ENCODE measurements around the gene RSPH10B2.
A peak's percentile ranks its signal among the peaks of the same experiment; 100 is the strongest.

The RSPH10B2 gene

DNA sequence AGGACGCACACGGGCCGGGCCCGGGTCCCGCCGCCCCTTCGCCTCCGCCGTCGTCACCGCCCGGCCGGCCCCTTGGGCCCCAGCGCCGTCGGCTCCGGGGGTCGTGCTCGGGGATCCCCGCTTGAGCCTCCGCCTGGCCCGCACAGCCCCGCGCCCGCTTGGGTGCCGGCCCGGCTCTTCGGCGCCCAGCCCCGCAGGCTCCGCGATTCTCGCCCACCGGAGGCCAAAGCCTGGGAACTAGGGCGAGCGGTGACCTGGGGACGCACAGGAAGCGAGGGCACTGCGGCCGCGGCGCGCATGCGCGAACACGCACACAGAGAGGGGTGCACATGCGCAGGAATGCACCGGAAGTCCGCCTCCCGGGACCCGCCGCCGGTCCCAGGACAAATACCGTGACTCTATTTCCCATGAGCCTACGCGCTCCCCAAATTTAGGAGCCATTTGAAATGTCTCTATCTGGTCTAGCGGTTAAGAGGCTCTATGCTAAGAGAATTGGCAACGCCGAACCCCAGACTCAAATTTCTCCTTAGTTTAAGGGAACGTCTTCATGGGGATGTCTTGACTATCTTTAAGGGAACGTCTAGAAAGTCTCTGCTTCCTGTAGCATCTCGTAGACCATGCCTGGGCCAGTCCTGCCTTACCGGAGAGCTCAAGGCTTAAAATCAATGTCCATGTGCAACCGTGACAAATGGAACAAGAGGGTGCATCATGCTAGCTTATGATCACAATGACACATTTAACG is 47.1 kb upstream of the RSPH10B2 start, which contains the start of gene ZNF12 (continued):
- TF ChIP-seq, protein P1, sequence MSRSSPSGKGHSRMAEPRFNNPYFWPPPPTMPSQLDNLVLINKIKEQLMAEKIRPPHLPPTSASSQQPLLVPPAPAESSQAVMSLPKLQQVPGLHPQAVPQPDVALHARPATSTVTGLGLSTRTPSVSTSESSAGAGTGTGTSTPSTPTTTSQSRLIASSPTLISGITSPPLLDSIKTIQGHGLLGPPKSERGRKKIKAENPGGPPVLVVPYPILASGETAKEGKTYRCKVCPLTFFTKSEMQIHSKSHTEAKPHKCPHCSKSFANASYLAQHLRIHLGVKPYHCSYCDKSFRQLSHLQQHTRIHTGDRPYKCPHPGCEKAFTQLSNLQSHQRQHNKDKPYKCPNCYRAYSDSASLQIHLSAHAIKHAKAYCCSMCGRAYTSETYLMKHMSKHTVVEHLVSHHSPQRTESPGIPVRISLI (tag by site-specific recombination; IDR thresholded peaks at IDR 0.05), result no peak
- TF ChIP-seq KLF8 (tag by site-specific recombination; IDR thresholded peaks at IDR 0.05) (no peak), ZNF266 (tag by site-specific recombination; IDR thresholded peaks at IDR 0.05; ENCODE audit: low read depth) (no peak), ZNF335 (tag by site-specific recombination; conservative IDR thresholded peaks at IDR 0.05) (peak; percentile 55), ZNF791 (tag by site-specific recombination; IDR thresholded peaks at IDR 0.05) (no peak), SCRT1 (tag by site-specific recombination; IDR thresholded peaks at IDR 0.05; ENCODE audit: borderline replicate concordance) (no peak), ZNF558 (tag by site-specific recombination; IDR thresholded peaks at IDR 0.05) (no peak), ZNF76 (tag by site-specific recombination; IDR thresholded peaks at IDR 0.05; ENCODE audit: borderline replicate concordance, low read depth) (peak; percentile 82; the same call in 1 of the 2 replicates), ZNF302 (tag by site-specific recombination; IDR thresholded peaks at IDR 0.05; ENCODE audit: low read depth) (no peak), OSR2 (tag by site-specific recombination; IDR thresholded peaks at IDR 0.05) (no peak), SCRT2 (tag by site-specific recombination; IDR thresholded peaks at IDR 0.05) (no peak), ZNF214 (tag by site-specific recombination; IDR thresholded peaks at IDR 0.05; ENCODE audit: borderline replicate concordance) (no peak), ZBTB8A (tag by site-specific recombination; IDR thresholded peaks at IDR 0.05) (no peak), ZNF239 (tag by site-specific recombination; IDR thresholded peaks at IDR 0.05) (no peak), ZNF660 (tag by site-specific recombination; IDR thresholded peaks at IDR 0.05) (peak; percentile 38; the same call in 1 of the 2 replicates), ZNF175 (tag by site-specific recombination; IDR thresholded peaks at IDR 0.05) (no peak), ZBTB7A (tag by site-specific recombination; IDR thresholded peaks at IDR 0.05; ENCODE audit: low read depth) (no peak), ZNF571 (tag by site-specific recombination; IDR thresholded peaks at IDR 0.05) (no peak), ZFP3 (tag by site-specific recombination; IDR thresholded peaks at IDR 0.05; ENCODE audit: low read depth) (no peak), ZNF677 (tag by site-specific recombination; IDR thresholded peaks at IDR 0.05) (no peak), ZNF560 (tag by site-specific recombination; IDR thresholded peaks at IDR 0.05; ENCODE audit: borderline replicate concordance) (no peak), ZNF626 (tag by site-specific recombination; IDR thresholded peaks at IDR 0.05) (no peak), ZEB2 (tag by site-specific recombination; IDR thresholded peaks at IDR 0.05) (peak; percentile 44; the same call in 1 of the 2 replicates)
- TF ChIP-seq, protein P2, sequence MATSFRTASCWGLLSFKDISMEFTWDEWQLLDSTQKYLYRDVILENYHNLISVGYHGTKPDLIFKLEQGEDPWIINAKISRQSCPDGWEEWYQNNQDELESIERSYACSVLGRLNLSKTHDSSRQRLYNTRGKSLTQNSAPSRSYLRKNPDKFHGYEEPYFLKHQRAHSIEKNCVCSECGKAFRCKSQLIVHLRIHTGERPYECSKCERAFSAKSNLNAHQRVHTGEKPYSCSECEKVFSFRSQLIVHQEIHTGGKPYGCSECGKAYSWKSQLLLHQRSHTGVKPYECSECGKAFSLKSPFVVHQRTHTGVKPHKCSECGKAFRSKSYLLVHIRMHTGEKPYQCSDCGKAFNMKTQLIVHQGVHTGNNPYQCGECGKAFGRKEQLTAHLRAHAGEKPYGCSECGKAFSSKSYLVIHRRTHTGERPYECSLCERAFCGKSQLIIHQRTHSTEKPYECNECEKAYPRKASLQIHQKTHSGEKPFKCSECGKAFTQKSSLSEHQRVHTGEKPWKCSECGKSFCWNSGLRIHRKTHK (tag by site-specific recombination; IDR thresholded peaks at IDR 0.05), result no peak
- TF ChIP-seq, protein P3, sequence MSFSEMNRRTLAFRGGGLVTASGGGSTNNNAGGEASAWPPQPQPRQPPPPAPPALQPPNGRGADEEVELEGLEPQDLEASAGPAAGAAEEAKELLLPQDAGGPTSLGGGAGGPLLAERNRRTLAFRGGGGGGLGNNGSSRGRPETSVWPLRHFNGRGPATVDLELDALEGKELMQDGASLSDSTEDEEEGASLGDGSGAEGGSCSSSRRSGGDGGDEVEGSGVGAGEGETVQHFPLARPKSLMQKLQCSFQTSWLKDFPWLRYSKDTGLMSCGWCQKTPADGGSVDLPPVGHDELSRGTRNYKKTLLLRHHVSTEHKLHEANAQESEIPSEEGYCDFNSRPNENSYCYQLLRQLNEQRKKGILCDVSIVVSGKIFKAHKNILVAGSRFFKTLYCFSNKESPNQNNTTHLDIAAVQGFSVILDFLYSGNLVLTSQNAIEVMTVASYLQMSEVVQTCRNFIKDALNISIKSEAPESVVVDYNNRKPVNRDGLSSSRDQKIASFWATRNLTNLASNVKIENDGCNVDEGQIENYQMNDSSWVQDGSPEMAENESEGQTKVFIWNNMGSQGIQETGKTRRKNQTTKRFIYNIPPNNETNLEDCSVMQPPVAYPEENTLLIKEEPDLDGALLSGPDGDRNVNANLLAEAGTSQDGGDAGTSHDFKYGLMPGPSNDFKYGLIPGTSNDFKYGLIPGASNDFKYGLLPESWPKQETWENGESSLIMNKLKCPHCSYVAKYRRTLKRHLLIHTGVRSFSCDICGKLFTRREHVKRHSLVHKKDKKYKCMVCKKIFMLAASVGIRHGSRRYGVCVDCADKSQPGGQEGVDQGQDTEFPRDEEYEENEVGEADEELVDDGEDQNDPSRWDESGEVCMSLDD (tag by site-specific recombination; IDR thresholded peaks at IDR 0.05), result no peak
- TF ChIP-seq, protein P4, sequence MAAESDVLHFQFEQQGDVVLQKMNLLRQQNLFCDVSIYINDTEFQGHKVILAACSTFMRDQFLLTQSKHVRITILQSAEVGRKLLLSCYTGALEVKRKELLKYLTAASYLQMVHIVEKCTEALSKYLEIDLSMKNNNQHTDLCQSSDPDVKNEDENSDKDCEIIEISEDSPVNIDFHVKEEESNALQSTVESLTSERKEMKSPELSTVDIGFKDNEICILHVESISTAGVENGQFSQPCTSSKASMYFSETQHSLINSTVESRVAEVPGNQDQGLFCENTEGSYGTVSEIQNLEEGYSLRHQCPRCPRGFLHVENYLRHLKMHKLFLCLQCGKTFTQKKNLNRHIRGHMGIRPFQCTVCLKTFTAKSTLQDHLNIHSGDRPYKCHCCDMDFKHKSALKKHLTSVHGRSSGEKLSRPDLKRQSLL (tag by site-specific recombination; IDR thresholded peaks at IDR 0.05), result peak; percentile 84
- TF ChIP-seq, protein P5, sequence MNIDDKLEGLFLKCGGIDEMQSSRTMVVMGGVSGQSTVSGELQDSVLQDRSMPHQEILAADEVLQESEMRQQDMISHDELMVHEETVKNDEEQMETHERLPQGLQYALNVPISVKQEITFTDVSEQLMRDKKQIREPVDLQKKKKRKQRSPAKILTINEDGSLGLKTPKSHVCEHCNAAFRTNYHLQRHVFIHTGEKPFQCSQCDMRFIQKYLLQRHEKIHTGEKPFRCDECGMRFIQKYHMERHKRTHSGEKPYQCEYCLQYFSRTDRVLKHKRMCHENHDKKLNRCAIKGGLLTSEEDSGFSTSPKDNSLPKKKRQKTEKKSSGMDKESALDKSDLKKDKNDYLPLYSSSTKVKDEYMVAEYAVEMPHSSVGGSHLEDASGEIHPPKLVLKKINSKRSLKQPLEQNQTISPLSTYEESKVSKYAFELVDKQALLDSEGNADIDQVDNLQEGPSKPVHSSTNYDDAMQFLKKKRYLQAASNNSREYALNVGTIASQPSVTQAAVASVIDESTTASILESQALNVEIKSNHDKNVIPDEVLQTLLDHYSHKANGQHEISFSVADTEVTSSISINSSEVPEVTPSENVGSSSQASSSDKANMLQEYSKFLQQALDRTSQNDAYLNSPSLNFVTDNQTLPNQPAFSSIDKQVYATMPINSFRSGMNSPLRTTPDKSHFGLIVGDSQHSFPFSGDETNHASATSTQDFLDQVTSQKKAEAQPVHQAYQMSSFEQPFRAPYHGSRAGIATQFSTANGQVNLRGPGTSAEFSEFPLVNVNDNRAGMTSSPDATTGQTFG (tag by site-specific recombination; IDR thresholded peaks at IDR 0.05; ENCODE audit: borderline replicate concordance), result no peak
- TF ChIP-seq, protein P6, sequence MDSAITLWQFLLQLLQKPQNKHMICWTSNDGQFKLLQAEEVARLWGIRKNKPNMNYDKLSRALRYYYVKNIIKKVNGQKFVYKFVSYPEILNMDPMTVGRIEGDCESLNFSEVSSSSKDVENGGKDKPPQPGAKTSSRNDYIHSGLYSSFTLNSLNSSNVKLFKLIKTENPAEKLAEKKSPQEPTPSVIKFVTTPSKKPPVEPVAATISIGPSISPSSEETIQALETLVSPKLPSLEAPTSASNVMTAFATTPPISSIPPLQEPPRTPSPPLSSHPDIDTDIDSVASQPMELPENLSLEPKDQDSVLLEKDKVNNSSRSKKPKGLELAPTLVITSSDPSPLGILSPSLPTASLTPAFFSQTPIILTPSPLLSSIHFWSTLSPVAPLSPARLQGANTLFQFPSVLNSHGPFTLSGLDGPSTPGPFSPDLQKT (IDR thresholded peaks at IDR 0.05; ENCODE audit: borderline replicate concordance, low read depth, low read length), result peak; percentile 32; the same call in 1 of the 2 replicates
- TF ChIP-seq, protein P7, sequence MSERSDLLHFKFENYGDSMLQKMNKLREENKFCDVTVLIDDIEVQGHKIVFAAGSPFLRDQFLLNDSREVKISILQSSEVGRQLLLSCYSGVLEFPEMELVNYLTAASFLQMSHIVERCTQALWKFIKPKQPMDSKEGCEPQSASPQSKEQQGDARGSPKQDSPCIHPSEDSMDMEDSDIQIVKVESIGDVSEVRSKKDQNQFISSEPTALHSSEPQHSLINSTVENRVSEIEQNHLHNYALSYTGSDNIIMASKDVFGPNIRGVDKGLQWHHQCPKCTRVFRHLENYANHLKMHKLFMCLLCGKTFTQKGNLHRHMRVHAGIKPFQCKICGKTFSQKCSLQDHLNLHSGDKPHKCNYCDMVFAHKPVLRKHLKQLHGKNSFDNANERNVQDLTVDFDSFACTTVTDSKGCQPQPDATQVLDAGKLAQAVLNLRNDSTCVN (tag by site-specific recombination; optimal IDR thresholded peaks at IDR 0.05), result peak; percentile 77

All from HEK293 (cell line).